Liver (tissue), 9 donors: ENCODE measurements around the gene ATP6AP1. TPM values are rescaled to one million over a fixed set of nuclear protein-coding genes. Genes with fewer than 3 reads are reported as not detected.

Experiments used
- DNase-seq: peaks from one replicate; pipeline ENCODE4 v3.0.0-alpha.2; 2017; ENCODE audit warnings: low spot score
- H3K27ac ChIP-seq, 2 donors: one replicate each; pipeline ENCODE4 v1.7.0; 2013; ENCODE audit warnings: inconsistent platforms in 2 of 2, low read length in 2 of 2, control low read depth in 1 of 2, low read depth in 1 of 2, mild to moderate bottlenecking in 1 of 2
- H3K27me3 ChIP-seq, 4 donors: one replicate each; pipeline versions ENCODE4 v1.6.1 to v1.7.0; 2013; ENCODE audit warnings: low read length in 3 of 4, inconsistent platforms in 1 of 4, mild to moderate bottlenecking in 1 of 4, moderate library complexity in 1 of 4; ENCODE audit not compliant: control insufficient read depth in 4 of 4, insufficient read depth in 4 of 4
- H3K36me3 ChIP-seq, 4 donors: one replicate each; pipeline versions ENCODE4 v1.6.1 to v1.7.0; 2013; ENCODE audit warnings: low read length in 3 of 4, mild to moderate bottlenecking in 3 of 4, low read depth in 1 of 4, moderate library complexity in 1 of 4; ENCODE audit not compliant: control insufficient read depth in 4 of 4, insufficient read depth in 3 of 4
- H3K4me1 ChIP-seq, 4 donors: one replicate each; pipeline versions ENCODE4 v1.6.1 to v1.7.0; 2013; ENCODE audit warnings: low read length in 3 of 4, mild to moderate bottlenecking in 3 of 4, moderate library complexity in 1 of 4; ENCODE audit not compliant: control insufficient read depth in 4 of 4, insufficient read depth in 4 of 4
- H3K4me3 ChIP-seq, 3 donors: one replicate each; pipeline versions ENCODE4 v1.6.1 to v1.7.0; 2013; ENCODE audit warnings: low read length in 3 of 3, control low read depth in 1 of 3, low read depth in 1 of 3, mild to moderate bottlenecking in 1 of 3
- H3K9ac ChIP-seq, 2 donors: one replicate each; pipeline ENCODE4 v1.7.0; 2013; ENCODE audit warnings: low read length in 2 of 2, mild to moderate bottlenecking in 2 of 2, moderate library complexity in 2 of 2, control low read depth in 1 of 2, low read depth in 1 of 2
- H3K9me3 ChIP-seq, 4 donors: one replicate each; pipeline versions ENCODE4 v1.6.1 to v1.7.0; 2013; ENCODE audit warnings: low read length in 3 of 4; ENCODE audit not compliant: control insufficient read depth in 4 of 4
- ATF3 ChIP-seq: IDR thresholded peaks from 2 replicates; pipeline ENCODE4 v1.6.1; 2016; ENCODE audit warnings: antibody characterized with exemption
- EGR1 ChIP-seq, 2 donors: IDR thresholded peaks; 2 replicates each; pipeline ENCODE4 v1.6.1; 2016 to 2018; ENCODE audit warnings: antibody characterized with exemption in 2 of 2, low read depth in 2 of 2
- FOXA1 ChIP-seq: IDR thresholded peaks from 2 replicates; pipeline ENCODE4 v1.6.1; 2016; ENCODE audit warnings: antibody characterized with exemption
- FOXA2 ChIP-seq: IDR thresholded peaks from 2 replicates; pipeline ENCODE4 v1.6.1; 2016; ENCODE audit warnings: antibody characterized with exemption
- GABPA ChIP-seq, 2 donors: IDR thresholded peaks in 1 of 2; conservative IDR thresholded peaks in 1 of 2; 2 replicates each; pipeline ENCODE4 v1.6.1; 2016; ENCODE audit warnings: antibody characterized with exemption in 2 of 2, mild to moderate bottlenecking in 1 of 2, moderate library complexity in 1 of 2
- HNF4A ChIP-seq, 2 donors: conservative IDR thresholded peaks; 2 replicates each; pipeline ENCODE4 v1.6.1; 2016; ENCODE audit warnings: antibody characterized with exemption in 2 of 2, mild to moderate bottlenecking in 2 of 2
- HNF4G ChIP-seq: IDR thresholded peaks from 2 replicates; pipeline ENCODE4 v1.6.1; 2016; ENCODE audit warnings: antibody characterized with exemption
- JUND ChIP-seq, 2 donors: IDR thresholded peaks; 2 replicates each; pipeline ENCODE4 v1.6.1; 2016; ENCODE audit warnings: antibody characterized with exemption in 2 of 2
- NR2F2 ChIP-seq: IDR thresholded peaks from 2 replicates; pipeline ENCODE4 v1.6.1; 2016; ENCODE audit warnings: antibody characterized with exemption
- RAD21 ChIP-seq, 2 donors: IDR thresholded peaks; 2 replicates each; pipeline ENCODE4 v1.6.1; 2016; ENCODE audit warnings: antibody characterized with exemption in 2 of 2, mild to moderate bottlenecking in 2 of 2
- REST ChIP-seq: IDR thresholded peaks from 2 replicates; pipeline ENCODE4 v1.6.1; 2016; ENCODE audit warnings: antibody characterized with exemption, mild to moderate bottlenecking
- RXRA ChIP-seq, 2 donors: IDR thresholded peaks; 2 replicates each; pipeline ENCODE4 v1.6.1; 2017 to 2018; ENCODE audit warnings: antibody characterized with exemption in 2 of 2, mild to moderate bottlenecking in 1 of 2
- SP1 ChIP-seq: IDR thresholded peaks from 2 replicates; pipeline ENCODE4 v1.6.1; 2018; ENCODE audit warnings: antibody characterized with exemption, mild to moderate bottlenecking
- TAF1 ChIP-seq: conservative IDR thresholded peaks from 2 replicates; pipeline ENCODE4 v1.6.1; 2016; ENCODE audit warnings: antibody characterized with exemption, mild to moderate bottlenecking
- YY1 ChIP-seq: IDR thresholded peaks from 2 replicates; pipeline ENCODE4 v1.6.1; 2016; ENCODE audit warnings: antibody characterized with exemption, mild to moderate bottlenecking
- WGBS: extraction: QIAGEN DNeasy Blood & Tissue Kit; methylation state at CpG from one replicate; pipeline ENCODE4 v1.1.7; 2013; 5-methylcytosine and 5-hydroxymethylcytosine counted together
- polyA plus RNA-seq, 2 donors: library from polyadenylated mRNA; stranded (reverse) in 1 of 2; unstranded in 1 of 2; fragments of 200-250 nt in 1 of 2; fragments of >200 nt in 1 of 2; fragmentation: Nextera tagmentation in 1 of 2; extraction: Ambion mirVana in 1 of 2; gene quantifications; one replicate each; pipeline versions ENCODE4 v1.2.1 to v1.2.3, GENCODE V29; 2013 to 2015
- total RNA-seq, 2 donors: library from RNA; depleted of rRNA; stranded (reverse); fragments of >200 nt; gene quantifications; one replicate each; pipeline ENCODE4 v1.2.3, GENCODE V29; 2014
- TF ChIP-seq, protein P1 (sequence below): IDR thresholded peaks from 2 replicates; pipeline ENCODE4 v1.6.1; 2016; ENCODE audit warnings: antibody characterized with exemption
- TF ChIP-seq, protein P2 (sequence below): IDR thresholded peaks from 2 replicates; pipeline ENCODE4 v1.6.1; 2016; ENCODE audit warnings: antibody characterized with exemption
- TF ChIP-seq, protein P3 (sequence below): fragments of 150-350 bp; IDR thresholded peaks from 2 replicates; pipeline ENCODE4 v1.5.1; 2017; ENCODE audit warnings: improper control_type of control experiment, low read depth, low read length; ENCODE audit not compliant: missing input control
- donor health status: healthy.
- donor health status: healthy.
- donor health status: healthy.
- donor health status: healthy.
- donor health status: healthy.

The ATP6AP1 gene
- total and polyA plus RNA-seq, 4 donors = 35.2 to 43.3 (median 40.8) TPM

GRCh38 chrX:154403192-154403591 lies 25.3 kb upstream of the ATP6AP1 start (continued):
- TF ChIP-seq REST (no peak), HNF4G (no peak), HNF4A (conservative IDR thresholded peaks at IDR 0.05) (no peak), SP1 (no peak), FOXA2 (no peak), GABPA (IDR thresholded peaks at IDR 0.05 in 1 of 2, conservative IDR thresholded peaks at IDR 0.05 in 1 of 2) (no peak), YY1 (no peak), EGR1 (IDR thresholded peaks at IDR 0.05; ENCODE audit: low read depth in 2 of 2) (no peak), TAF1 (no peak), RXRA (IDR thresholded peaks at IDR 0.05) (no peak)
- TF ChIP-seq, protein P1, sequence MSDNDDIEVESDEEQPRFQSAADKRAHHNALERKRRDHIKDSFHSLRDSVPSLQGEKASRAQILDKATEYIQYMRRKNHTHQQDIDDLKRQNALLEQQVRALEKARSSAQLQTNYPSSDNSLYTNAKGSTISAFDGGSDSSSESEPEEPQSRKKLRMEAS = no peak

GRCh38 chrX:154403858-154404257 lies 24.6 kb upstream of the ATP6AP1 start:
- H3K9ac ChIP-seq = no peak overlapping the region
- DNase-seq = no peak
- H3K27me3 ChIP-seq = no peaks in the 10 kb centered on the region
- H3K4me1 ChIP-seq = peaks cover 1 to 34% (median 26%) of the 10 kb centered on the region in 4 donors
- H3K9me3 ChIP-seq = no peaks in the 10 kb centered on the region
- no peak overlapping the region for H3K4me3 ChIP-seq
- TF ChIP-seq EGR1 (IDR thresholded peaks at IDR 0.05; ENCODE audit: low read depth in 2 of 2) (no peak), FOXA1 (no peak), HNF4A (conservative IDR thresholded peaks at IDR 0.05) (no peak), HNF4G (no peak), GABPA (IDR thresholded peaks at IDR 0.05 in 1 of 2, conservative IDR thresholded peaks at IDR 0.05 in 1 of 2) (no peak), JUND (IDR thresholded peaks at IDR 0.05) (no peak), YY1 (no peak), RXRA (IDR thresholded peaks at IDR 0.05) (no peak), REST (no peak), NR2F2 (no peak), TAF1 (no peak), RAD21 (IDR thresholded peaks at IDR 0.05) (no peak), FOXA2 (no peak), ATF3 (no peak), SP1 (no peak)
- TF ChIP-seq, protein P2, sequence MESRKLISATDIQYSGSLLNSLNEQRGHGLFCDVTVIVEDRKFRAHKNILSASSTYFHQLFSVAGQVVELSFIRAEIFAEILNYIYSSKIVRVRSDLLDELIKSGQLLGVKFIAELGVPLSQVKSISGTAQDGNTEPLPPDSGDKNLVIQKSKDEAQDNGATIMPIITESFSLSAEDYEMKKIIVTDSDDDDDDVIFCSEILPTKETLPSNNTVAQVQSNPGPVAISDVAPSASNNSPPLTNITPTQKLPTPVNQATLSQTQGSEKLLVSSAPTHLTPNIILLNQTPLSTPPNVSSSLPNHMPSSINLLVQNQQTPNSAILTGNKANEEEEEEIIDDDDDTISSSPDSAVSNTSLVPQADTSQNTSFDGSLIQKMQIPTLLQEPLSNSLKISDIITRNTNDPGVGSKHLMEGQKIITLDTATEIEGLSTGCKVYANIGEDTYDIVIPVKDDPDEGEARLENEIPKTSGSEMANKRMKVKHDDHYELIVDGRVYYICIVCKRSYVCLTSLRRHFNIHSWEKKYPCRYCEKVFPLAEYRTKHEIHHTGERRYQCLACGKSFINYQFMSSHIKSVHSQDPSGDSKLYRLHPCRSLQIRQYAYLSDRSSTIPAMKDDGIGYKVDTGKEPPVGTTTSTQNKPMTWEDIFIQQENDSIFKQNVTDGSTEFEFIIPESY = no peak
- TF ChIP-seq, protein P1 = no peak
- TF ChIP-seq, protein P3, sequence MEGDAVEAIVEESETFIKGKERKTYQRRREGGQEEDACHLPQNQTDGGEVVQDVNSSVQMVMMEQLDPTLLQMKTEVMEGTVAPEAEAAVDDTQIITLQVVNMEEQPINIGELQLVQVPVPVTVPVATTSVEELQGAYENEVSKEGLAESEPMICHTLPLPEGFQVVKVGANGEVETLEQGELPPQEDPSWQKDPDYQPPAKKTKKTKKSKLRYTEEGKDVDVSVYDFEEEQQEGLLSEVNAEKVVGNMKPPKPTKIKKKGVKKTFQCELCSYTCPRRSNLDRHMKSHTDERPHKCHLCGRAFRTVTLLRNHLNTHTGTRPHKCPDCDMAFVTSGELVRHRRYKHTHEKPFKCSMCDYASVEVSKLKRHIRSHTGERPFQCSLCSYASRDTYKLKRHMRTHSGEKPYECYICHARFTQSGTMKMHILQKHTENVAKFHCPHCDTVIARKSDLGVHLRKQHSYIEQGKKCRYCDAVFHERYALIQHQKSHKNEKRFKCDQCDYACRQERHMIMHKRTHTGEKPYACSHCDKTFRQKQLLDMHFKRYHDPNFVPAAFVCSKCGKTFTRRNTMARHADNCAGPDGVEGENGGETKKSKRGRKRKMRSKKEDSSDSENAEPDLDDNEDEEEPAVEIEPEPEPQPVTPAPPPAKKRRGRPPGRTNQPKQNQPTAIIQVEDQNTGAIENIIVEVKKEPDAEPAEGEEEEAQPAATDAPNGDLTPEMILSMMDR = no peak
- 98% methylated on average over 4 of the region's 4 CpGs for WGBS
- H3K36me3 ChIP-seq = peaks cover 0 to 10% (median 7%) of the 10 kb centered on the region in 4 donors
- no peak overlapping the region for H3K27ac ChIP-seq
